Measurements from ENCODE around the gene HTR5A. TPM values are rescaled to one million over a fixed set of nuclear protein-coding genes. Genes with fewer than 3 reads are reported as not detected.

Gene HTR5A
- total and polyA plus RNA-seq, 2 of the 13 experiments (the other 11 are each of a cell fraction or from before 2014, with no cell fraction given) = not detected

DNA sequence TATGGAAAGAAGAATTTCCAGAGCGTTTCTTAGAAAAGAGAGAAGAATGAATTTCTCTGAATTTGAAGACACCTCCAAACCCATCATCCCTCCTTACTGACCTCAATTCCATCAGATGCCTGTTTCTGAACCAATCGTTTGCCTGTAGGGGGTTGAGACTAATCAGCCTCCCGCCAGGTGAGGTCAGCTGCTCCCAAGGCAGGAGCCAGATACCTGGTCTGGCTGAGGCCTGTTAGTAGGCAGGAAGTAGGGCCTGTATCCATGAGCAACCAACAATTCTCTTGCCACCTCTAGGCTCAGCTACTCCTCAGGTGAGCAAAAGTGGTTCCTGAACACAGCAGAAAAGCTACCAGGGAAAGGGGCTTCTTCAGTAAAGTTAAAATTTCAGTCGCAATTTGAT is 50.3 kb downstream of the HTR5A start:
- Histone ChIP-seq H3K36me3 (replicated peaks in 1 of 2; ENCODE audit: control insufficient read depth in 1 of 2, insufficient read depth in 2 of 2, low read length in 2 of 2) (no peaks in the 10 kb centered on the region), H4K20me1 (ENCODE audit: insufficient read depth, low read length) (no peaks in the 10 kb centered on the region), H3K27me3 (ENCODE audit: control insufficient read depth in 1 of 2, insufficient read depth in 2 of 2, low read length in 2 of 2) (peaks cover 0 to 9% of the 10 kb centered on the region in 2 experiments; a peak in 1 of 5 replicates), H3K27ac (ENCODE audit: extremely low read length, insufficient read depth, low read length) (no peak overlapping the region), H3K79me2 (ENCODE audit: insufficient read depth, low read length) (no peaks in the 10 kb centered on the region), H3K4me3 (replicated peaks in 1 of 3; ENCODE audit: insufficient read depth in 1 of 3, low read depth in 2 of 3, low read length in 3 of 3) (no peak overlapping the region), H3K9me3 (ENCODE audit: low read length) (peaks cover 36% of the 10 kb centered on the region), H2AFZ (ENCODE audit: low read length) (no peak overlapping the region), H3K4me2 (ENCODE audit: low read depth, low read length) (no peak overlapping the region), H3K4me1 (ENCODE audit: insufficient read depth, low read length) (no peaks in the 10 kb centered on the region), H3K9ac (ENCODE audit: insufficient read depth, low read depth, low read length) (no peak overlapping the region)
- WGBS (ENCODE audit: low lambda C conversion rate) = 24% methylated on average over 4 of the region's 4 CpGs
- TF ChIP-seq SP5 (CRISPR knock-in tag; IDR thresholded peaks at IDR 0.05; ENCODE audit: borderline replicate concordance, low read depth) (no peak), FOXO1 (CRISPR knock-in tag; IDR thresholded peaks at IDR 0.05) (no peak), RBFOX2 (IDR thresholded peaks at IDR 0.05; ENCODE audit: low read depth, low read length) (no peak), ZNF788 (CRISPR knock-in tag; IDR thresholded peaks at IDR 0.05; ENCODE audit: borderline replicate concordance) (no peak), RFXAP (CRISPR knock-in tag; IDR thresholded peaks at IDR 0.05; ENCODE audit: borderline replicate concordance) (no peak), NONO (IDR thresholded peaks at IDR 0.05) (no peak), NONO (CRISPR knock-in tag; conservative IDR thresholded peaks at IDR 0.05) (no peak), HES4 (CRISPR knock-in tag; IDR thresholded peaks at IDR 0.05; ENCODE audit: borderline replicate concordance) (no peak)
- in situ Hi-C loops (cut with HindIII; ENCODE audit: extremely low pct_ligation_motif_present, low pct_unique_long_range_greater_than_20kb) (no loop called here), intact Hi-C loops (cut with micrococcal nuclease; ENCODE audit: unreplicated experiment) (no loop called here)
- POLR2A ChIA-PET = no interaction called here
- BruUV-seq (replicated peaks) = no TSS peak
- FAIRE-seq (no peak), ATAC-seq (no peak), DNase-seq (ENCODE audit: low spot score) (no peak)
- CTCF ChIA-PET (ENCODE audit: low intra/inter-chr PET ratio, low total read pairs) = no interaction called here

DNA sequence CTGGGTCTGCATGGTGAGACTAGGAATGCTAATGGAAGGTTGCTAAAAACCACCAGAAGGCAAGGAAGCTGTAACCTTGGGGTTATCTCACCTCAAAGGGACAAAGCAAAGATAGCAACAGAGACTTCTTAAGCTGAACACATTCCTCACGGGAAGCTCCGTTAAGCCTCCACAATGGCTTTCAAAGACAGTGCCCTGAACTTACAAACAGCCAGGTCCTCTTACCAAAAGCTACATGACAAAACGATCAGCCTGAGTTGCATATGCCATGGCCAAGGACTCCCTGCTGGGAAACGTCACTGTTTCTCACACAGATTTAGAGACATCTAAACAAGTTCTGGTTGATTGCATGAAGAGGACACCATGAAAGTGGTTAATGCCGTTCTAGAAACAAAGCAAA is 52.7 kb downstream of the HTR5A start:
- Histone ChIP-seq H3K79me2 (ENCODE audit: insufficient read depth, low read length) (no peaks in the 10 kb centered on the region), H3K4me3 (replicated peaks in 1 of 3; ENCODE audit: insufficient read depth in 1 of 3, low read depth in 2 of 3, low read length in 3 of 3) (no peak overlapping the region), H2AFZ (ENCODE audit: low read length) (no peak overlapping the region), H3K36me3 (replicated peaks in 1 of 2; ENCODE audit: control insufficient read depth in 1 of 2, insufficient read depth in 2 of 2, low read length in 2 of 2) (no peaks in the 10 kb centered on the region), H3K27me3 (ENCODE audit: control insufficient read depth in 1 of 2, insufficient read depth in 2 of 2, low read length in 2 of 2) (no peaks in the 10 kb centered on the region), H3K27ac (ENCODE audit: extremely low read length, insufficient read depth, low read length) (no peak overlapping the region), H3K9ac (ENCODE audit: insufficient read depth, low read depth, low read length) (no peak overlapping the region), H3K4me1 (ENCODE audit: insufficient read depth, low read length) (no peaks in the 10 kb centered on the region), H3K4me2 (ENCODE audit: low read depth, low read length) (no peak overlapping the region), H4K20me1 (ENCODE audit: insufficient read depth, low read length) (no peaks in the 10 kb centered on the region), H3K9me3 (ENCODE audit: low read length) (peaks cover 37% of the 10 kb centered on the region)
- POLR2A ChIA-PET = no interaction called here
- ATAC-seq (no peak), DNase-seq (ENCODE audit: low spot score) (no peak), FAIRE-seq (no peak)
- no TSS peak for BruUV-seq (replicated peaks)
- in situ Hi-C loops (cut with HindIII; ENCODE audit: extremely low pct_ligation_motif_present, low pct_unique_long_range_greater_than_20kb) (no loop called here), intact Hi-C loops (cut with micrococcal nuclease; ENCODE audit: unreplicated experiment) (no loop called here)
- CTCF ChIA-PET (ENCODE audit: low intra/inter-chr PET ratio, low total read pairs) = no interaction called here
- 13% methylated on average over 5 of the region's 5 CpGs for WGBS (ENCODE audit: low lambda C conversion rate)
- TF ChIP-seq ZNF772 (CRISPR knock-in tag; IDR thresholded peaks at IDR 0.05) (no peak), ZNF567 (CRISPR knock-in tag; IDR thresholded peaks at IDR 0.05; ENCODE audit: borderline replicate concordance) (no peak), RXRA (CRISPR knock-in tag; IDR thresholded peaks at IDR 0.05) (no peak), ZNF672 (CRISPR knock-in tag; IDR thresholded peaks at IDR 0.05) (no peak), FOXA3 (CRISPR knock-in tag; IDR thresholded peaks at IDR 0.05) (no peak)
- TF ChIP-seq, protein P1, sequence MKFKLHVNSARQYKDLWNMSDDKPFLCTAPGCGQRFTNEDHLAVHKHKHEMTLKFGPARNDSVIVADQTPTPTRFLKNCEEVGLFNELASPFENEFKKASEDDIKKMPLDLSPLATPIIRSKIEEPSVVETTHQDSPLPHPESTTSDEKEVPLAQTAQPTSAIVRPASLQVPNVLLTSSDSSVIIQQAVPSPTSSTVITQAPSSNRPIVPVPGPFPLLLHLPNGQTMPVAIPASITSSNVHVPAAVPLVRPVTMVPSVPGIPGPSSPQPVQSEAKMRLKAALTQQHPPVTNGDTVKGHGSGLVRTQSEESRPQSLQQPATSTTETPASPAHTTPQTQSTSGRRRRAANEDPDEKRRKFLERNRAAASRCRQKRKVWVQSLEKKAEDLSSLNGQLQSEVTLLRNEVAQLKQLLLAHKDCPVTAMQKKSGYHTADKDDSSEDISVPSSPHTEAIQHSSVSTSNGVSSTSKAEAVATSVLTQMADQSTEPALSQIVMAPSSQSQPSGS (CRISPR knock-in tag; IDR thresholded peaks at IDR 0.05) = no peak
- TF ChIP-seq, protein P2, sequence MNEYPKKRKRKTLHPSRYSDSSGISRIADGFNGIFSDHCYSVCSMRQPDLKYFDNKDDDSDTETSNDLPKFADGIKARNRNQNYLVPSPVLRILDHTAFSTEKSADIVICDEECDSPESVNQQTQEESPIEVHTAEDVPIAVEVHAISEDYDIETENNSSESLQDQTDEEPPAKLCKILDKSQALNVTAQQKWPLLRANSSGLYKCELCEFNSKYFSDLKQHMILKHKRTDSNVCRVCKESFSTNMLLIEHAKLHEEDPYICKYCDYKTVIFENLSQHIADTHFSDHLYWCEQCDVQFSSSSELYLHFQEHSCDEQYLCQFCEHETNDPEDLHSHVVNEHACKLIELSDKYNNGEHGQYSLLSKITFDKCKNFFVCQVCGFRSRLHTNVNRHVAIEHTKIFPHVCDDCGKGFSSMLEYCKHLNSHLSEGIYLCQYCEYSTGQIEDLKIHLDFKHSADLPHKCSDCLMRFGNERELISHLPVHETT (CRISPR knock-in tag; conservative IDR thresholded peaks at IDR 0.05) = no peak
- TF ChIP-seq, protein P3, sequence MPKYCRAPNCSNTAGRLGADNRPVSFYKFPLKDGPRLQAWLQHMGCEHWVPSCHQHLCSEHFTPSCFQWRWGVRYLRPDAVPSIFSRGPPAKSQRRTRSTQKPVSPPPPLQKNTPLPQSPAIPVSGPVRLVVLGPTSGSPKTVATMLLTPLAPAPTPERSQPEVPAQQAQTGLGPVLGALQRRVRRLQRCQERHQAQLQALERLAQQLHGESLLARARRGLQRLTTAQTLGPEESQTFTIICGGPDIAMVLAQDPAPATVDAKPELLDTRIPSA (CRISPR knock-in tag; IDR thresholded peaks at IDR 0.05; ENCODE audit: borderline replicate concordance) = no peak
- TF ChIP-seq, protein P4, sequence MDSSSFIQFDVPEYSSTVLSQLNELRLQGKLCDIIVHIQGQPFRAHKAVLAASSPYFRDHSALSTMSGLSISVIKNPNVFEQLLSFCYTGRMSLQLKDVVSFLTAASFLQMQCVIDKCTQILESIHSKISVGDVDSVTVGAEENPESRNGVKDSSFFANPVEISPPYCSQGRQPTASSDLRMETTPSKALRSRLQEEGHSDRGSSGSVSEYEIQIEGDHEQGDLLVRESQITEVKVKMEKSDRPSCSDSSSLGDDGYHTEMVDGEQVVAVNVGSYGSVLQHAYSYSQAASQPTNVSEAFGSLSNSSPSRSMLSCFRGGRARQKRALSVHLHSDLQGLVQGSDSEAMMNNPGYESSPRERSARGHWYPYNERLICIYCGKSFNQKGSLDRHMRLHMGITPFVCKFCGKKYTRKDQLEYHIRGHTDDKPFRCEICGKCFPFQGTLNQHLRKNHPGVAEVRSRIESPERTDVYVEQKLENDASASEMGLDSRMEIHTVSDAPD (CRISPR knock-in tag; IDR thresholded peaks at IDR 0.05) = no peak
